HepG2 (cell line): Measurements from ENCODE around the gene DENND2A. TPM values are rescaled to one million over a fixed set of nuclear protein-coding genes. Genes with fewer than 3 reads are reported as not detected.

Experiments used
- ATAC-seq: fragments of 200-7000 bp; cut with Tn5 transposase; 3 replicates; pipeline ENCODE4 v1.9.1; 2020; ENCODE audit warnings: mild to moderate bottlenecking, moderate library complexity
- BruUV-seq: library from RNA; stranded (reverse); fragments of 400-500 nt; replicated peaks from 2 replicates; lab custom pipeline; 2021; lab: Mats Ljungman, UMichigan
- CTCF ChIA-PET: fragments of 300-600 bp; formaldehyde crosslinking; extraction: SDS; loops from one replicate; lab custom pipeline; 2021; ENCODE audit warnings: low total read pairs, inconsistent platforms, low intra/inter-chr PET ratio; lab: Yijun Ruan, JAX
- POLR2A ChIA-PET: fragments of 350-600 bp; sonication (Branson Sonifier 250); formaldehyde crosslinking; loops from one replicate; lab custom pipeline; 2020; ENCODE audit warnings: antibody characterized with exemption, inconsistent platforms; lab: Yijun Ruan, JAX
- DNase-seq: peaks from one replicate; pipeline ENCODE4 v3.0.0-alpha.2; 2015; ENCODE audit warnings: low spot score
- FAIRE-seq: peaks from 3 replicates; lab custom pipeline; 2011; peaks lifted over from hg19 to GRCh38; lab: Jason Lieb, UNC
- H2AFZ ChIP-seq: one replicate; pipeline ENCODE4 v1.6.1; 2011; ENCODE audit warnings: low read length, inconsistent platforms
- H3K27ac ChIP-seq: fragments of 300-600 bp; 3 replicates; pipeline ENCODE4 v1.8.0; 2011; ENCODE audit warnings: mixed run types, mild to moderate bottlenecking, mixed read lengths, low read length, inconsistent platforms; ENCODE audit not compliant: insufficient read depth; ENCODE audit errors: extremely low read length
- H3K27me3 ChIP-seq, 2 experiments: fragments of 200-600 bp in 1 of 2; 2 replicates in 1 of 2; 3 replicates in 1 of 2; pipeline versions ENCODE4 v1.6.0 to v1.8.0; 2011; ENCODE audit warnings: low read length in 2 of 2, mild to moderate bottlenecking in 2 of 2, moderate library complexity in 2 of 2, inconsistent platforms in 1 of 2; ENCODE audit not compliant: insufficient read depth in 2 of 2, control insufficient read depth in 1 of 2
- H3K36me3 ChIP-seq, 2 experiments: fragments of 200-600 bp in 1 of 2; replicated peaks in 1 of 2; 2 replicates in 1 of 2; 3 replicates in 1 of 2; pipeline versions ENCODE4 v1.5.1 to v1.8.0; 2011; ENCODE audit warnings: low read length in 2 of 2, inconsistent platforms in 1 of 2; ENCODE audit not compliant: insufficient read depth in 2 of 2, control insufficient read depth in 1 of 2
- H3K4me1 ChIP-seq: 2 replicates; pipeline ENCODE4 v1.5.1; 2012; ENCODE audit warnings: low read length, inconsistent platforms; ENCODE audit not compliant: insufficient read depth
- H3K4me2 ChIP-seq: 2 replicates; pipeline ENCODE4 v1.6.0; 2011; ENCODE audit warnings: low read depth, low read length, inconsistent platforms
- H3K4me3 ChIP-seq, 3 experiments: fragments of 200-600 bp in 1 of 3; sonication (generic), shearing (Covaris generic) in 1 of 3; replicated peaks in 1 of 3; 2 replicates each; pipeline ENCODE4 v1.5.1; 2011 to 2016; ENCODE audit warnings: low read length in 3 of 3, inconsistent platforms in 2 of 3, low read depth in 2 of 3, mild to moderate bottlenecking in 2 of 3, control low read depth in 1 of 3, mixed read lengths in 1 of 3; ENCODE audit not compliant: insufficient read depth in 1 of 3
- H3K79me2 ChIP-seq: one replicate; pipeline ENCODE4 v1.6.1; 2011; ENCODE audit warnings: low read length, inconsistent platforms; ENCODE audit not compliant: insufficient read depth
- H3K9ac ChIP-seq: 2 replicates; pipeline ENCODE4 v1.6.0; 2011; ENCODE audit warnings: mild to moderate bottlenecking, low read depth, low read length, inconsistent platforms; ENCODE audit not compliant: insufficient read depth
- H3K9me3 ChIP-seq: 2 replicates; pipeline ENCODE4 v1.5.1; 2012; ENCODE audit warnings: mild to moderate bottlenecking, low read length
- H4K20me1 ChIP-seq: 2 replicates; pipeline ENCODE4 v1.6.0; 2011; ENCODE audit warnings: inconsistent platforms, mild to moderate bottlenecking, low read length, moderate library complexity; ENCODE audit not compliant: insufficient read depth
- FOXM1 ChIP-seq: sonication (generic); formaldehyde crosslinking; IDR thresholded peaks from 2 replicates; pipeline ENCODE4 v1.5.0; 2020; ENCODE audit warnings: missing genetic modification reagents
- GATA4 ChIP-seq: sonication (generic); IDR thresholded peaks from 2 replicates; pipeline ENCODE4 v1.6.1; 2016; ENCODE audit warnings: antibody characterized with exemption, low read depth, borderline replicate concordance
- NAIF1 ChIP-seq: sonication (generic); formaldehyde crosslinking; IDR thresholded peaks from 2 replicates; pipeline ENCODE4 v1.5.0; 2020; ENCODE audit warnings: mild to moderate bottlenecking, missing genetic modification reagents, borderline replicate concordance
- PRPF4 ChIP-seq: fragments of 200-400 bp; formaldehyde crosslinking; IDR thresholded peaks from 2 replicates; pipeline ENCODE4 v1.6.1; 2016; ENCODE audit warnings: low read length, low read depth; ENCODE audit not compliant: poor library complexity, severe bottlenecking
- REST ChIP-seq, 2 experiments: IDR thresholded peaks; 2 replicates each; pipeline ENCODE4 v1.6.1; 2011 to 2012; ENCODE audit warnings: low read length in 2 of 2, borderline replicate concordance in 1 of 2, low read depth in 1 of 2, mild to moderate bottlenecking in 1 of 2, moderate library complexity in 1 of 2
- TEF ChIP-seq: sonication (generic); formaldehyde crosslinking; IDR thresholded peaks from 2 replicates; pipeline ENCODE4 v1.5.0; 2020; ENCODE audit warnings: missing genetic modification reagents
- WIZ ChIP-seq: sonication (generic); formaldehyde crosslinking; IDR thresholded peaks from 2 replicates; pipeline ENCODE4 v1.5.1; 2020; ENCODE audit warnings: mild to moderate bottlenecking, missing genetic modification reagents
- ZBTB37 ChIP-seq: sonication (generic); formaldehyde crosslinking; IDR thresholded peaks from 2 replicates; pipeline ENCODE4 v1.4.0; 2020; ENCODE audit warnings: mild to moderate bottlenecking, missing genetic modification reagents
- ZBTB42 ChIP-seq: sonication (generic); formaldehyde crosslinking; IDR thresholded peaks from 2 replicates; pipeline ENCODE4 v1.5.0; 2020; ENCODE audit warnings: mild to moderate bottlenecking, missing genetic modification reagents
- ZBTB8A ChIP-seq: sonication (generic); formaldehyde crosslinking; IDR thresholded peaks from 2 replicates; pipeline ENCODE4 v1.4.0; 2020; ENCODE audit warnings: mild to moderate bottlenecking, low read depth, missing genetic modification reagents, borderline replicate concordance
- ZFAT ChIP-seq: sonication (generic); formaldehyde crosslinking; conservative IDR thresholded peaks from 2 replicates; pipeline ENCODE4 v1.8.1; 2023; ENCODE audit warnings: missing genetic modification reagents, inconsistent platforms
- ZNF251 ChIP-seq: sonication (generic); formaldehyde crosslinking; IDR thresholded peaks from 2 replicates; pipeline ENCODE4 v1.9.0; 2021; ENCODE audit warnings: mild to moderate bottlenecking, missing genetic modification reagents
- ZNF317 ChIP-seq: sonication (generic); formaldehyde crosslinking; IDR thresholded peaks from 2 replicates; pipeline ENCODE4 v1.5.0; 2020; ENCODE audit warnings: mild to moderate bottlenecking, missing genetic modification reagents
- ZNF382 ChIP-seq: sonication (generic); formaldehyde crosslinking; IDR thresholded peaks from 2 replicates; pipeline ENCODE4 v1.5.0; 2020; ENCODE audit warnings: missing genetic modification reagents, mild to moderate bottlenecking, borderline replicate concordance
- ZNF44 ChIP-seq: sonication (generic); formaldehyde crosslinking; IDR thresholded peaks from 2 replicates; pipeline ENCODE4 v1.5.1; 2020; ENCODE audit warnings: mild to moderate bottlenecking, missing genetic modification reagents
- ZNF577 ChIP-seq: sonication (generic); formaldehyde crosslinking; IDR thresholded peaks from 2 replicates; pipeline ENCODE4 v1.4.0; 2020; ENCODE audit warnings: mild to moderate bottlenecking, low read depth, missing genetic modification reagents, borderline replicate concordance
- WGBS: methylation state at CpG from one replicate; pipeline ENCODE4 v1.1.6; 2017; ENCODE audit warnings: low lambda C conversion rate; 5-methylcytosine and 5-hydroxymethylcytosine counted together
- in situ Hi-C: cut with HindIII; loops from 2 replicates; pipeline ENCODE4 v1.10.0; 2017; ENCODE audit warnings: low pct_unique_long_range_greater_than_20kb; ENCODE audit not compliant: extremely low pct_ligation_motif_present
- intact Hi-C: fragments of 100-400 bp; cut with micrococcal nuclease; formaldehyde crosslinking; loops from one replicate; pipeline ENCODE4 v1.10.0; 2022; ENCODE audit not compliant: unreplicated experiment
- polyA plus RNA-seq, 8 experiments: library from polyadenylated mRNA; depleted of rRNA in 3 of 8; stranded (reverse) in 7 of 8; unstranded in 1 of 8; fragments of >200 nt; fragmentation: Illumina TruSeq in 4 of 8; extraction: Trizol in 4 of 8; gene quantifications; 2 replicates each; pipeline versions ENCODE4 v1.2.1 to v1.2.3, GENCODE V29; 2011 to 2016; ENCODE audit warnings: low read depth in 4 of 8, missing spikeins in 1 of 8, mixed read lengths in 1 of 8; ENCODE audit not compliant: insufficient read depth in 1 of 8
- total RNA-seq, 5 experiments: library from RNA; depleted of rRNA; stranded (reverse); fragments of >200 nt; fragmentation: Illumina TruSeq; extraction: Trizol; gene quantifications; 2 replicates each; pipeline ENCODE4 v1.2.3, GENCODE V29; 2016; ENCODE audit warnings: low read depth in 1 of 5
- TF ChIP-seq, protein P1 (sequence below): IDR thresholded peaks from 2 replicates; pipeline ENCODE4 v1.6.1; 2016; ENCODE audit warnings: missing genetic modification reagents, missing compliant biosample characterization
- TF ChIP-seq, protein P2 (sequence below): sonication (generic); formaldehyde crosslinking; IDR thresholded peaks from 2 replicates; pipeline ENCODE4 v1.8.0; 2022; ENCODE audit warnings: missing genetic modification reagents, mild to moderate bottlenecking, inconsistent platforms, borderline replicate concordance

Gene DENND2A
- total and polyA plus RNA-seq, 2 of the 13 experiments (the other 11 are each of a cell fraction or from before 2014, with no cell fraction given) = not detected

- ATAC-seq (no peak), DNase-seq (no peak), FAIRE-seq (no peak)
- Histone ChIP-seq H3K9me3 (no peaks in the 10 kb centered on the region), H2AFZ (no peak overlapping the region), H3K4me3 (no peak overlapping the region), H4K20me1 (no peaks in the 10 kb centered on the region), H3K4me1 (peaks cover 11% of the 10 kb centered on the region), H3K27me3 (peaks cover 0 to 9% of the 10 kb centered on the region in 2 experiments; a peak in 2 of 5 replicates), H3K79me2 (no peaks in the 10 kb centered on the region), H3K4me2 (no peak overlapping the region), H3K36me3 (no peaks in the 10 kb centered on the region), H3K27ac (no peak overlapping the region), H3K9ac (no peak overlapping the region)
- WGBS = 8% methylated on average over 3 of the region's 3 CpGs
- TF ChIP-seq ZFAT (CRISPR knock-in tag) (no peak), ZBTB42 (CRISPR knock-in tag) (no peak), ZBTB8A (CRISPR knock-in tag) (no peak), NAIF1 (CRISPR knock-in tag) (no peak), WIZ (CRISPR knock-in tag) (no peak), PRPF4 (no peak), ZNF317 (CRISPR knock-in tag) (no peak), ZNF251 (CRISPR knock-in tag) (no peak), GATA4 (no peak), REST (IDR thresholded peaks at IDR 0.05; ENCODE audit: borderline replicate concordance in 1 of 2, low read depth in 1 of 2, low read length in 2 of 2) (no peak), ZNF44 (CRISPR knock-in tag) (no peak), ZBTB37 (no peak), TEF (CRISPR knock-in tag) (no peak), ZNF382 (CRISPR knock-in tag) (no peak), ZNF577 (CRISPR knock-in tag) (no peak), FOXM1 (CRISPR knock-in tag) (no peak)
- TF ChIP-seq, protein P1, sequence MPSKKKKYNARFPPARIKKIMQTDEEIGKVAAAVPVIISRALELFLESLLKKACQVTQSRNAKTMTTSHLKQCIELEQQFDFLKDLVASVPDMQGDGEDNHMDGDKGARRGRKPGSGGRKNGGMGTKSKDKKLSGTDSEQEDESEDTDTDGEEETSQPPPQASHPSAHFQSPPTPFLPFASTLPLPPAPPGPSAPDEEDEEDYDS (CRISPR knock-in tag) = no peak
- TF ChIP-seq, protein P2, sequence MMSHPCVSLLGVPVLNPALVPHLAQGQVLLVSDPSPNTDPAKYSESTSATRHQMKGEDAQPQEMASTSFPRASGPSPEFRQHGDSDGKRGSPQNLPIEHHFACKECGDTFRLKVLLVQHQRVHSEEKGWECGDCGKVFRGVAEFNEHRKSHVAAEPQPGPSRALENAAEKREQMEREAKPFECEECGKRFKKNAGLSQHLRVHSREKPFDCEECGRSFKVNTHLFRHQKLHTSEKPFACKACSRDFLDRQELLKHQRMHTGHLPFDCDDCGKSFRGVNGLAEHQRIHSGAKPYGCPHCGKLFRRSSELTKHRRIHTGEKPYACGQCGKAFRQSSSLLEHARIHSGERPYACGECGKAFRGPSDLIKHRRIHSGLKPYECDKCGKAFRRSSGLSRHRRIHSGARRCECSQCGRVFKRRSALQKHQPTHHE (CRISPR knock-in tag) = no peak
- intact Hi-C loops (no loop called here), in situ Hi-C loops (no loop called here)
- ChIA-PET CTCF (no interaction called here), POLR2A (no interaction called here)
- no TSS peak for BruUV-seq
Measured at GRCh38 chr7:140600341-140600740, 40.3 kb downstream of the DENND2A start.
